GM18858 (cell line): ENCODE measurements around the gene SKI.

ENCODE experiments used
- ATAC-seq: cut with Tn5 transposase; IDR thresholded peaks from one replicate; pipeline ENCODE4 v1.9.1; 2021; ENCODE audit not compliant: unreplicated experiment

Gene SKI

DNA sequence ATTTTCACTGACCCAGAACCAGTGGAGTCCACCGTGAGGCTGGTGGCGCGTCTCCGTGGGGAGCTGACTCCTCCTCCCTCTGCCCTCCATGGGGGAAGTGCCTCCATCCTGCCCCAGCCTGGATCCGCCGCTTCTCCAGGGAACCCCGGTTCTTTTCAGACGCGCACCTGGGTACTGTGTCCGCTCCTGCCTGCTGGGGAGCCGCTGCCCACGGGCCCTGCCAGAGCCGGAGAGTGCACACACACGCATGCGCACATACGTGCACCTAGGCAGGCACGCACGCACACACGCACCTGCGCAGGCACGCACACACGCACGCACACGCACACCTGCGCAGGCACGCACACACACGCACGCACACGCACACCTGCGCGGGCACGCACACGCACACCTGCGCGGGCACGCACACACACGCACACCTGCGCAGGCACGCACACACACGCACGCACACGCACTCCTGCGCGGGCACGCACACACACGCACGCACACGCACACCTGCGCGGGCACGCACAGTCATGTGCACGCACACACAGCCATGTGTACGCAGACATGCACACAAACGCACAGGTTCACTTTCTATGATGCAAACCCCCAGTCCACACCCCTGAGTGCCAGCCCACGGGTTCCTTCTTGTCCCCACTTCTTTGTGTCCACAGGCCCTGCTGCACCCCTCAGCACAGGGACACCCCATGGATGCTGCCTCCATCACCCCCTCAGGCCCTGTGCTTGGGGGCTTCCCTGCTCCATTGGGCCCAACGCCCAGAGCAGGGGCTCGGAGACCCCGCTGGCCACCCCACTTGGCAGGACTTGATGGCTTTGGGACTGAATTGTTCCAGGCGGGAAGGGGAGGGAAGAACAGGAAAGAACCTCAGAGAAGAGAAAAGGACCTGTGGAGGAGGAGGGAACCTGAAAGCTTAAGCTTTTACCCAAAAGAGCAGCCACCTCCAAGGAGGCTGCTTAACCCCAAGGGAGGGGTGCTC, 120.5 kb downstream of the SKI start:
- ATAC-seq: no peak

- ATAC-seq: no peak
These were observed 121.7 kb downstream of the SKI start for GRCh38 chr1:2349806-2350205.

GRCh38 chr1:2350501-2350900, 122.4 kb downstream of the SKI start:
- ATAC-seq: no peak

- no peak for ATAC-seq
These were observed 123.0 kb downstream of the SKI start for GRCh38 chr1:2350911-2351655.

DNA sequence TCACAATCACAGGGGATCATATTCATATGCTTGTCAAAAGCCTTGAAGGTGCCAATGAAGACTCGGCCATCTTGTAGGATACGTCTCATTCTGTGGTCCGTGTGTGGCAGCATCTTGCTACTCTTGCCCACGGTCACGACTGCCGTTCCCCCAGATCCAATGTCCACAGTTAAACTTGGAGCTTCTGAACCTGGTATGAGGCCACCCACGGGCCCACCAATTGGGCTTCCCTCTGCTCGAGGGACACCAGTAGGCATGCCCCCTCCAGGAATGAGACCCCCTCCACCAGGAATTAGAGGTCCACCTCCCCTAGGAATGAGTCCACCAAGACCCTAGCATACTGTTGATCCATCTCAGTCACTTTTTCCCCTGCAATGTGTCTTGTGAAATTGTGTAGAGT, 123.6 kb downstream of the SKI start:
- ATAC-seq: no peak

- ATAC-seq: no peak
These were observed 124.3 kb downstream of the SKI start for GRCh38 chr1:2352341-2352896.

DNA sequence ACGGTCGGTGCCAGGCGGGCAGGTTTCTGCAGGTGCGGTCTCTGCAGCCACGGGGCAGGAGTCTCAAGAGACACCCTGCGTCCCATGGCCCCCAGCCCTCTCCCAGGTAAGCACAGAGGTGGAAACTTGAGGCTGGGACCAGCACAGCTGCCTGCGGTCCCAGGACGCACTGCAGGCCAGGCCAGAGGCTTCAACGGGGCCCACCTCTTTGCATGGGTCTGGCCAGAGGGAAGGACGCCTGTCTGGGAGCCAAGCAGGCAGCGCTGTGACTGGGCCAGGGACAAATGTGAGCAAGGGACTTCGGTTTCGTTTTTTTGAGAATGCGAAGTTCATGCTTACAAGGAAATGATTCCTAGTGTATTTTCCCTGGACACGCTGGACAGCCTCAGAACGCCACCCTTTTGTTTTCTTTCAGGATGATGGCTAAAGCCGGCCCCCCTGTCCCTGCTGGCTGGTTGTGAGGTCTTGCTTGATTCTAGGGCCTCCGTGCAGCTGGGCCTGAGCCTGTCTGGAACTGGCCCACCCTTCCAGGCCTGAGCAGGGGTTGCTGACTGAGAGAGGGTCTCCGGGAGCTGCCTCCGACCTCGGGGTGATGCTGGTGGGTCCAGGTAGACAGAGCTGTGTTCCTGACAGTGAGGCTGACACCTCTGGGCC, 124.9 kb downstream of the SKI start:
- no peak for ATAC-seq

- no peak for ATAC-seq
These were observed 125.7 kb downstream of the SKI start for GRCh38 chr1:2353551-2354438.

DNA sequence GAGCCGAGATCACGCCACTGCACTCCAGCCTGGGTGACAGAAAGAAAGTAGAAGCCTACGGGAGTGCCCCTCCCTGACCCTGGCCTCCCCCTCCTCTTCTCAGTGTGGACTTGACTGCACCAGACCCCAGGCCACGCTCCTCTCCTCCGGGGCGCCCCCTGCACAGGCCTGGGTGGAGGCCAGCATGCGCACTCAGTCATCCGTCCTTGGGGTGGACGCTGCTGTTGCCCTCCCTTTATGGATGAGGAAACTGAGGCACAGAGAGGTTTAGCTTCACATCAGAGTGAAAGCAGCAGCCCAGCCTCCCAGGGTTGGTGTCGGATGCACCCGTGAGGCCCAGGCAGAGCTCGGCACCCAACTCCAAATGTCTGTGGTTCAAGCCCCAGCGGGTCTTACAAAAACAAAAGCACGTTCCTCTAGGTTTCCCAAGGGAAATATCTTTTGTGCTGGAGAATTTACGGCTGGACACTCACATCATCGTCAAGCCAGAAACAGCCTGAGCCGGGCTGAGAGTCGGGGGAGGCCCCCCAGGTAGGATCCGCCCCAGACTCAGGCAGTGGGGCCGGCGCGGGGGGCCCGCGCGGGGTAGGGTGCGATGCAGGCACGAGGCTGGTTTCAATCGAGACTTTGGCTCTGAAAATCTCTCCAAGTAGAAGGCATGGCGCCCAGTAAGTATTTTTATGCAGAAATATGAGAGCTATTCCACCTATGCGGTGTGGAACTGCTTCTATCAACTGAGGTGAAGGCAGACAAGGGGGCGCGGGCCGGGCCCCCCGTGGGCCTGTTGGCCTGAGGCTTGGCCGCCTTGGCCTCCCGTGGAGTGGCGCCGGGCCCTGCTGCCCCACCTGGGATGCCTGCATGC, 126.6 kb downstream of the SKI start:
- no peak for ATAC-seq

DNA sequence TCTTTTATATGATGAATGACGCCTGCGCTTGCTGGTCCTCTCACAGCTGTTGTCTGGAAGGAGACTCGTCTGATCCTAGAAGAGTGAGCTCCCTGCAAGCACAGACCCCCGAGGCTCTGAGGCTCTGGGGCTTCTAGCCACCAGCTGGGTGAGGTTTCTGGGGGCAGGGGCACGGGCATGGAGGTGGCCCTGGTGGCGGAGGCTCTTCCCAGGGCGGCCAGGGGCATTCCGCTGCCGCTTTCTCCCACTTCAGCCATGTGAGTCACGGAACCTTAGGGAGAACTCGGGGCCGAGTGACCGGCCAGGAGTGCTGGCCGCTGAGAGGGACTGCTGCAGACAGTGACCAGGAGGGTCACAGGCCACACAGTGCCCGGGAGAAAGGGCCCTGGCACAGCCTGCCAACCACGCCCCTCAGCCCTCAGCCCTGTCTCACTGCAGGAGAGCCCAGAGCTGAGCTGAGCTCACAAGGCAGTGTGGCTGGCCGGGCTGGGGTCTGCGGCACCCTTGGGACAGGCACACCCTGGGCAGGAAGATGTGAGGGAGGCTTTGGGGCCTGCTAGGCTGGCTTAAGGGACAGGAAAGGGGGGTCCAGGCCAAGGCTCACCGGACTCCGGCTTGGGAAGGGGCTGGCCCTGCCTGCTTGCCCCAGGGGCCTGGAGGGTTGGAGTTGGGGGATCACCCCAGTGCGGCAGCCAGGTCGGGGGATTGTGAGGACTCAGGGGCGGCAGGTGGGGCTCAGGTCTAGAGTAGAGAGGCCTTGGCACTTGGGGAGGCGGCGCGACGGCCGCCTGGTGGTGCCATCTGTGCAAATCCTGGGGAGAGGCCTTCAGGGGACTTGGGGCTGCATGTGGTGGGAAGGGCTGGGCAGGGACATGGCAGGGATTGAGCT, 127.5 kb downstream of the SKI start:
- no peak for ATAC-seq

- ATAC-seq: no peak
These were observed 128.3 kb downstream of the SKI start for GRCh38 chr1:2356401-2356800.

- ATAC-seq: no peak
These were observed 129.1 kb downstream of the SKI start for GRCh38 chr1:2356911-2357845.

DNA sequence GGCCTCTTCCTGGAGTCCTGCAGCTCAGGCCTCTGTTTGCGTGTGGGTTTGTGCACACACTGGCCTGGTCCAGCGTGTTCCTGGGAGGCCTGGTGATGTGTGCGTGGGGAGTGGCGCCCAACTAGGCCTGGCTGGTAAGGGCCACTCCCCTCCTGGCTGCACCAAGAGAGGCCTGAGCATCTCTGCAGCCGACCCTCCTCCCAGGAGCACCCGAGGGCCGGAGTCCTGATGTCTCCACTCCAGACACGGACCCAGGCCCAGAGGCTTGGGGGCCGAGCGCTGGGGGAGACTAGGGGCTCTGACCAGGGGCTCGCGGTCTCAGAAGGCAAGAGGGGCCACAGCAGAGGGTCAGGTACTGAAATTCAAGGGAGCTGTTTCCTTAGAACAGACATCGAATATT, 130.0 kb downstream of the SKI start:
- ATAC-seq: no peak

GRCh38 chr1:2358651-2359640, 130.8 kb downstream of the SKI start:
- no peak for ATAC-seq
